GM19452 (cell line): ENCODE measurements around the gene MYH16.
"Not testable (repeated sequence)": the region's sequence is repeated elsewhere in the genome, so short reads cannot be mapped to it uniquely, and the experiment has no call there.

ENCODE experiments used
- ATAC-seq: cut with Tn5 transposase; IDR thresholded peaks from one replicate; pipeline ENCODE4 v1.9.1; 2021; ENCODE audit not compliant: unreplicated experiment

MYH16 gene

DNA sequence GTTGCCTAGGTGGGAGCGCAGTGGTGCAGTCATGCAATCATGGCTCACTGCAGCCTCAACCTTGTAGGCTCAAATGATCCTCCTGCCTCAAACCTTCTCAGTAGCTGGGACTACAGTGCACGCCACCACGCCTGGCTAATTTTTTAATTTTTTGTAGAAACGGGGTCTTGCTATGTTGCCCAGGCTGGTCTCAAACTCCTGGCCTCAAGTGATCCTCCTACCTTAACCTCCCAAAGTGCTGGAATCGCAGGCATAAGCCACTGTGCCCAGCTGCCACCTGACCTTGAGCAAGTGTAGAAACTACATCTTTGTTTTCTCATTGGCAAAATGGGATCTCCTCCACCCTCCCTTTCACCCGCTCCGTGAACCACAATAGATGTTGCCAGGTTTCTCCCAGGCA lies 15.0 kb upstream of the MYH16 start:
- ATAC-seq, result no peak

DNA sequence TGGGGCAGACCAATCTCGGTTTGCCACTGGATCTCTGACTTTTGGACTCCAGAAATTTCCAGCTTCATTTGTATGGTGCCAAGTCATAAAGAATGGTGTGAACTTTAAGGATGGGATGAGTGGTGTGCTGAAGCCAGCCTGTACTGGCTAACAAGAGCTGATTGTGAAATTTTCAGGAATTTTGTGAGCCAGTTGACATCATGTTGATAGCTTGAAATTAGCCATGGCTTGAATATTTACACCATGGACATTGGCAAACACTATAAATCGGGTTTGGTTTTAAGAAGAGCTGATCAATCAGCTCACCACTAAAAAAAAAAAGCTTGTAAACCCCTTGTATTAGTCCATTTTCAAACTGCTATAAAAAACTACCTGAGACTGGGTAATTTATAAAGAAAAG lies 14.1 kb upstream of the MYH16 start:
- no peak for ATAC-seq

DNA sequence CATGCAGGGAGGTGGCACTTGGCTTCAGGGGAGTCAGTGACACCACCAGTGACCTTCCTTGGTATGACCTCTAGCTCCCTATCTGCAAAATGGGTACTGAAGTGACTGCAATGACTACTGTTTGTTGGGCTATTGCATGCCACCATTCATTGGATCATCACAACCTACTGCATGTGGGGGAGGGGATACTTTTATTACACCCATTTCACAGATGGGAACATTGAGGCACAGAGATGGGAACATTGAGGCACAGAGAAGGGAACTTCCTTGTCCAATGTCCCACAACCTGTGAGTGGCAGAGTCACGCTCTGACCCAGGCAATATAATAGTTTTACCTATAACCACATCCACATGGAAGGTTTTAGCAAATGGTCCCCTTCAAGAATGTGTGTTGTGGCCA lies 12.2 kb upstream of the MYH16 start:
- no peak for ATAC-seq

- no peak for ATAC-seq
Measured at GRCh38 chr7:99261646-99262045, 11.0 kb upstream of the MYH16 start.

- no peak for ATAC-seq
Measured at GRCh38 chr7:99265848-99266480, 6.7 kb upstream of the MYH16 start.

DNA sequence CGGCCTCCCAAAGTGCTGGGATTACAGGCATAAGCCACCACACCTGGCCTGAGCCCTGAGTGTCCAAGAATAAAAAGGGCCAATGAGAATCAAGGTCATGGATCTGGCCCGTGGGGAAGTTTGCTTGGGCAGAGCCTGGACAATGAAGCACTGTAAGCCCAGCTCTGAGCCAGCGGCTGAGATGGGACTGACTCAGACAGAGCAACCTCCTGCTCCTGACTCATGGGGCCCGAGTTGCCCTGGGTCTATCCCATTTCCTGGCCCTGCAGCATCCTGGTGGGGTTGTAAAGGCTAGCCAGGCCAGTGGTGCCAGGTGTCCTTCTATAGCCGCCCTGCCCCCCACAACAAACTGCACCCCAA lies 5.2 kb upstream of the MYH16 start:
- ATAC-seq, result no peak

DNA sequence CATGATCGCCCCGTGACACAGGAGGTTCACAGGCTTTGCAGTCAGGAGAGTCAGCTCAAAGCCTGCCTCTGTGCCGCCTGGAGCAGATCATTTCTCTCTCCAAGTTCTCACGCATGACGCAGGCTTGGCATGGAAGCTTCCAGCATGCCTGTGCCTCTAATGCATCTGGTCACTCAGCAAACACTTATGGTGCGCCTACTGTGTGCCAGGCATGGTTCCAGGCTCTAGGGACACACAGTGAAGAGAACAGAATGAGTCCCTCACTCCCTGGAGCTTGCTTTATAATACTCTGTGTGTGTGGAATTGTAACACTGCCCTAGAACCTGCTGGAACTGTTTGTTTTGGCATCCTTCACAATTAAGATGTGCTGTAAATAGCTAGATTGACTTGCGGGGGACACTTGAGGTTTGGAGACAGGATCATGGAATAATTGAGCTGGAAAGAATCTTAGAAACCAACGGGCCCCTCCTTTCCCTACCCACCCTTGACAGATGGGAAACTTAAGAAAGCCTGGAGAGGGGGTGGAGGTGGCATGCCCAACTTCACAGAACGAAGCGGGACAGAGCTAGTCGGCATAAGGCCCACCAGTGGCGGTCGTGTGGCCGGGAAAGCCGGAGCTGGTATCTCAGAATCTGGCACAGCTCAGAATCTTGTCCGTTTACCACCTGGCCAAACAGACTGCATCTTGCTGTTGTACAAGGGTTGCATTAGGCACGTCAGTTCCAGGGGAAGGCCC lies 4.6 kb upstream of the MYH16 start:
- ATAC-seq, result no peak

GRCh38 chr7:99268577-99268908 lies 4.1 kb upstream of the MYH16 start:
- no peak for ATAC-seq

- ATAC-seq, result no peak
Measured at GRCh38 chr7:99270702-99271101, 1.9 kb upstream of the MYH16 start.

DNA sequence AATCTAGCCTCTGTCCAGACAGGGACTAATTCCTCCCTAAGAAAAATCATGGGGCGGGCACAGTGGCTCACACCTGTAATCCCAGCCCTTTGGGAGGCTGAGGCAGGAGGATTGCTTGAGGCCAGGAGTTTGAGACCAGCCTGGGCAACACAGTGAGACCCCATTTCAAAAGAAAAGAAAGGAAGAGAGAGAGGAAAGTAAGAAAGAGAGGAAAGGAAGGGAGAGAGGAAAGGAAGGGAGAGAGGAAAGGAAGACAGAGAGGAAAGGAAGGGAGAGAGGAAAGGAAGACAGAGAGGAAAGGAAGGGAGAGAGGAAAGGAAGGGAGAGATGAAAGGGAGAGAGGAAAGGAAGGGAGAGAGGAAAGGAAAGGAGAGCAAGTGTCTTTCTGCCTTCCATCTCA lies 922 bp downstream of the MYH16 start:
- not testable (repeated sequence) for ATAC-seq

DNA sequence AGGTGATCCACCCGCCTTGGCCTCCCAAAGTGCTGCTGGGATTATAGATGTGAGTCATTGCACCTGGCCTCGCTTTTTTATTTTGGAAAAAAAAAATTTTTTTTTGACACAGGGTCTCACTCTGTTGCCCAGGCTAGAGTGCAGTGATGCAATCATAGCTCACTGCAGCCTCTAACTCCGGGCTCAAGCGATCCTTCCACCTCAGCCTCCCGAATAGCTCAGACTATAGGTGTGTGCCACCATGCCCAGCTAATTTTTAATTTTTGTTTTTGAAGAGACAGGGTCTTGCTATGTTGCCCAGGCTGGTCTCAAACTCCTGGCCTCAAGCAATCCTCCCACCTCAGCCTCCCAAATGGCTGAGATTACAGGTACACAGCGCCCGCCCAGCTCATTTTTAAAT lies 2.3 kb downstream of the MYH16 start:
- ATAC-seq, result not testable (repeated sequence)

- no peak for ATAC-seq
Measured at GRCh38 chr7:99275496-99275895, 2.9 kb downstream of the MYH16 start.

DNA sequence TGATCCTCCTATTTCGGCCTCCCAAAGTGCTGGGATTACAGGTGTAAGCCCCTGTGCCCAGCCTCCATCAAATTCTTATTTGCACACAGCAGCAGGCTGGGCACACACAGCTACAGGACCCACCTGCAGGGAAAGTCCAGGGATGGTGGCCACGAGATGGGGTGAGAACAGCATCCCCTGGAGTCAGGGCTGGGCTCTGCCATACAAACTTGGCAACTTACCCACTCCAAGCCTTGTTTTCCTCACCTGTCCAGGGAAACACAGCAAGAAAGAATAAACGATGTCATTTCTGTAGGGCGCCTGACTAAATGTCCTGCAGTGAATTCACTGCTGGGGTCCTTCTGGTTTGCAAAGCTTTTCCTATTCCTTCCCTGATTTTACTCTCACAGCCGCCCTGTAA lies 5.5 kb downstream of the MYH16 start:
- no peak for ATAC-seq

GRCh38 chr7:99284165-99284564 lies 11.5 kb downstream of the MYH16 start:
- not testable (repeated sequence) for ATAC-seq

DNA sequence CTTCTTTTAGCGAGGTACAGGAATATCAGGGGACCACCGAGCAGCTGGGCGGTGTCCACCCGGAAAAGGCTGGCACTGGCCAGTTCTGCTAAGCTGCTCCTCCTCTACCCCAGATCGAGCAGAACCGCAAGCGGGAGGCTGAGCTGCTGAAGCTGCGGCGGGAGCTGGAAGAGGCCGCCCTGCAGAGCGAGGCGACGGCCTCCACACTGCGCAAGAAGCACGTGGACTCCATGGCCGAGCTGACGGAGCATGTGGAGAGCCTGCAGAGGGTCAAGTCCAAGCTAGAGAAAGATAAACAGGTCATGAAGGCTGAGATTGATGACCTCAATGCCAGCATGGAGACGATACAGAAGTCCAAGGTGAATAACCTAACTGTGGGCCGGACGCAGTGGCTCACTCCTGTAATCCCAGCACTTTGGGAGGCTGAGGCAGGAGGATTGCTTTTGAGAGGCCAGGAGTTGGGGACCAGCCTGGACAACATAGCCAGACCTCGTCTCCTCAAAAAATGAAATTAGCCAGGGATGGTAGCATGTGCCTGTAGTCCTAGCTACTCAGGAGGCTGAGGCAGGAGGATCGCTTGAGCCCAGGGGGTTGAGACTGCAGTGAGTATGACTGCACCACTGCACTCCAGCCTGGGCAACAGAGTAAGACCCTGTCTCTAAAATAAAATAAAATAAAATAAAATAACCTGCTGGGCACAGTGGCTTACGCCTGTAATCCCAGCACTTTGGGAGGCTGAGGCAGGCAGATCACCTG lies 15.3 kb downstream of the MYH16 start:
- ATAC-seq, result no peak

DNA sequence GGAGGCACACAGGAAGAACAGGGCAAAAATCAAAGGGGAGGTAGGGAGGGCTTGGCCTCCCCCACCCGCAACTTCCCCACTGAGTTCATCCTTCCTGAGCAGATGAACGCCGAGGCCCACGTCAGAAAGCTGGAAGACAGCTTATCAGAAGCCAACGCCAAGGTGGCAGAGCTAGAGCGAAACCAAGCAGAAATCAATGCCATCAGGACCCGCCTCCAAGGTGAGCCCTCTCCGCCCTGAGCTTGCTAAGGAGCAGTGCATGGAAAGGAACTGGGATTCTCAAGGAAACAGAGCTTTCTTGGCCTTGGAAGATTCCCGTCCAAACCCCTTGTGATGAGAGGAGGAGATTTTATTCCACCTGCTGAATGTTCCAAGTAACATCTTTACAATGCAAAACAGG lies 16.5 kb downstream of the MYH16 start:
- ATAC-seq, result no peak

GRCh38 chr7:99290148-99290547 lies 17.5 kb downstream of the MYH16 start:
- ATAC-seq, result not testable (repeated sequence)

GRCh38 chr7:99290980-99291607 lies 18.5 kb downstream of the MYH16 start:
- ATAC-seq, result no peak

DNA sequence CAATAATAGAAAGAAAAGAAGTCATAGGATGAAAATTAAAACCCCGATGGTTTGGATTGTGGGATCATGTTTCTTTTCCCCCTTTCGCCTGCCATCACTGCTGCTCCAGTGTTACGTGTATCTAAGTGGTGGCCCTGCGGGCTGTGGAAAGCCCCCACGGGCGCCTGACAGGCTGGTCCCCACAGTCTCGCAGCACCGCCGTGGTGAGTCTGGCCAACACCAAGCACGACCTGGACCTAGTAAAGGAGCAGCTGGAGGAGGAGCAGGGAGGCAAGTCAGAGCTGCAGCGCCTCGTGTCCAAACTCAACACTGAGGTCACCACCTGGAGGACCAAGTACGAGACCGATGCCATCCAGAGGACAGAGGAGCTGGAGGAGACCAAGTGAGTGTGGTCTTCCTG lies 19.5 kb downstream of the MYH16 start:
- ATAC-seq, result no peak

- no peak for ATAC-seq
Measured at GRCh38 chr7:99293167-99293566, 20.5 kb downstream of the MYH16 start.

DNA sequence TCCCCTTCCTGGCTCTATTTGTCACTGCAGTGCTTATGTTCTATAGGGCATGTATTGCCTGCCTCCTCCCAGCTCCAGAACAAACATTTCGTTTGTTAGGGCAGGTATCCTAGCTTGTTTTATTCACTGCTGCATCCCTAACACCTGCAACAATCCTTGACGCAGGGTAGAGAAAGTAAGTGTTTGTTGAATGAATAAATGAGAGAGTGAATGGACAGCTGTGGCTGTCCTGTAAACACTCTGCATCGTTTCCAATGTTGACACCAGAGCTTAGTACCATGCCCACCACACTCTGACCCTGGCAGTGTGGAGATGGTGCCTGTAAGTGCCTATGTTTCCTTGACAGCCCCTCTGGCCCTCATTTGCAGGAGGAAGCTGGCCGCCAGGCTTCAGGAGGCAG lies 21.0 kb downstream of the MYH16 start:
- ATAC-seq, result no peak

- ATAC-seq, result no peak
Measured at GRCh38 chr7:99296471-99296870, 23.8 kb downstream of the MYH16 start.
